Subcutaneous abdominal adipose tissue (tissue), 5 donors: Measurements from ENCODE around the gene ETFDH.

Experiments
- H3K27ac ChIP-seq: one replicate; pipeline ENCODE4 v1.7.0; 2013; ENCODE audit warnings: low read depth, mild to moderate bottlenecking, inconsistent platforms, low read length, moderate library complexity
- H3K27me3 ChIP-seq, 5 donors: one replicate each; pipeline ENCODE4 v1.7.0; 2013; ENCODE audit warnings: low read length in 5 of 5, inconsistent platforms in 1 of 5; ENCODE audit not compliant: control insufficient read depth in 5 of 5, insufficient read depth in 4 of 5
- H3K36me3 ChIP-seq, 5 donors: one replicate each; pipeline ENCODE4 v1.7.0; 2013; ENCODE audit warnings: low read length in 5 of 5; ENCODE audit not compliant: control insufficient read depth in 5 of 5, insufficient read depth in 5 of 5
- H3K4me1 ChIP-seq, 5 donors: one replicate each; pipeline ENCODE4 v1.7.0; 2013; ENCODE audit warnings: low read length in 5 of 5, mild to moderate bottlenecking in 3 of 5, moderate library complexity in 1 of 5; ENCODE audit not compliant: control insufficient read depth in 5 of 5, insufficient read depth in 5 of 5
- H3K4me3 ChIP-seq, 5 donors: one replicate each; pipeline ENCODE4 v1.7.0; 2013; ENCODE audit warnings: low read length in 5 of 5, low read depth in 1 of 5
- H3K9ac ChIP-seq, 5 donors: one replicate each; pipeline ENCODE4 v1.7.0; 2013; ENCODE audit warnings: low read length in 5 of 5, mild to moderate bottlenecking in 4 of 5, moderate library complexity in 3 of 5
- H3K9me3 ChIP-seq, 5 donors: one replicate each; pipeline ENCODE4 v1.7.0; 2013; ENCODE audit warnings: low read length in 5 of 5; ENCODE audit not compliant: control insufficient read depth in 5 of 5
- donor health status: healthy.
- donor health status: healthy.
- donor health status: healthy.
- donor health status: healthy.
- donor health status: healthy.

The ETFDH gene

DNA sequence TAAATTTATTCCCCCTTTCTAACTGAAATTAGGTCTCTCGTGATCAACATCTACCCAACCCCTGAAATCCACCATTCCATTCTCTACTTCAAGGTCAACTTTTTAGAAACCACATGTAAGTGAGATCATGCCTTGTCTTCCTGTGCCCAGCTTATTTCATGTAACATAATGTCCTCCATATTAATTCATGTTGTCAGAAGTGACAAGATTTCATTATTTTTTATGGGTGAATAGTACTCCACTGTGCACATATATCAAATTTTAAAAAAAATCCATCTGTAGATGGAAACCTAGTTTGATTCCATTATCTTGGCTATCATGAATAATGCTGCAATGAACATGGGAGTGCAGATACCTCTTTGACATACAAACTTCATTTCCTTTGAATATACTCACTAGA, 49.6 kb downstream of the ETFDH start:
- Histone ChIP-seq H3K27ac (no peak overlapping the region), H3K9me3 (no peaks in the 10 kb centered on the region), H3K27me3 (no peaks in the 10 kb centered on the region), H3K36me3 (peaks cover 23 to 40% (median 25%) of the 10 kb centered on the region in 5 donors), H3K4me3 (peak overlapping the region in 1 of 5 donors; percentile 80), H3K9ac (no peak overlapping the region), H3K4me1 (peaks cover 3 to 22% (median 18%) of the 10 kb centered on the region in 5 donors)

DNA sequence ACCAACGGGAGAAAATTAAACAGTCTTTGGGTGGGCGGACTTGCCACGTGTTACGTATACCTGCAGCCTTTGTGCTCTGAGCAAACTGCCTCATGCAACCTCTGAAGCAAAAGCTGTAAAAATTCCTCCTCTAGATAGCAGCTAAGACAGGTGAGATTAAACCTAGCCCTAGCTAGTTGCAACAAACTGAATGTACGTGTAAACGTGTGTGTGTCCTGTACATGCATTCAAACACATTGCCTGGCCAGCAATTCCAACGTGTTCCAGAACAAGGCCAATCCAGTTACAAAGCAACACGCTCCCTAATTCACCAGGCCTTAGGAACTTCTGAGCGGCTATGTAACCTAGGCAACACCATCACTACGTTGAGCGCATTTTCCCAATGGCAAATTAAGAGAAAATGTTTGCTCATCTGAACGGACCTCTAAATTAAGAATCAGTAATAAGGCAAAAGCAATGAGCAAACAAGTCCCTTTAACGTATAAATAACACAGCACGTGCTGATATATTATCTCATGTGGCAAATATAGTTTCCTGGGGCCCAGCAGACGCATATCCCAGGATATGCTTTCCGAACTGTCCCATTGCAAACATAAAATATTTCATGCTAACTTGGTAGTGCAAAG, 50.3 kb downstream of the ETFDH start:
- Histone ChIP-seq H3K4me1 (peaks cover 3 to 22% (median 18%) of the 10 kb centered on the region in 5 donors), H3K27ac (peak overlapping the region; percentile 99), H3K27me3 (no peaks in the 10 kb centered on the region), H3K36me3 (peaks cover 20 to 34% (median 23%) of the 10 kb centered on the region in 5 donors), H3K9ac (peak overlapping the region; percentile 91 to 98 (median 96)), H3K9me3 (no peaks in the 10 kb centered on the region), H3K4me3 (peak overlapping the region; percentile 80 to 95 (median 92))

- Histone ChIP-seq H3K4me1 (peaks cover 3 to 22% (median 18%) of the 10 kb centered on the region in 5 donors), H3K27ac (peak within 1 kb of the TSS; percentile 99), H3K4me3 (peak within 1 kb of the TSS; percentile 80 to 95 (median 92)), H3K9me3 (no peaks in the 10 kb centered on the region), H3K27me3 (no peaks in the 10 kb centered on the region), H3K9ac (peak within 1 kb of the TSS; percentile 91 to 98 (median 96)), H3K36me3 (peaks cover 13 to 27% (median 16%) of the 10 kb centered on the region in 5 donors)
These were observed 51.1 kb downstream of the ETFDH start, which contains the start of gene PPID for GRCh38 chr4:158722917-158723793. Gene PPID, minus strand, starts transcription at chr4:158723396. Its CDS starts 108 bp downstream, at chr4:158723288.

GRCh38 chr4:158724637-158725036, 52.5 kb downstream of the ETFDH start:
- H3K36me3 ChIP-seq, result peaks cover 4 to 12% (median 7%) of the 10 kb centered on the region in 5 donors
- H3K9ac ChIP-seq, result no peak overlapping the region
- peaks cover 3 to 19% (median 16%) of the 10 kb centered on the region in 5 donors for H3K4me1 ChIP-seq
- no peak overlapping the region for H3K27ac ChIP-seq
- no peaks in the 10 kb centered on the region for H3K27me3 ChIP-seq
- H3K4me3 ChIP-seq, result no peak overlapping the region
- H3K9me3 ChIP-seq, result no peaks in the 10 kb centered on the region

GRCh38 chr4:158726633-158727032, 54.5 kb downstream of the ETFDH start:
- no peaks in the 10 kb centered on the region for H3K36me3 ChIP-seq
- H3K9me3 ChIP-seq, result no peaks in the 10 kb centered on the region
- no peak overlapping the region for H3K9ac ChIP-seq
- H3K27me3 ChIP-seq, result no peaks in the 10 kb centered on the region
- H3K27ac ChIP-seq, result no peak overlapping the region
- H3K4me3 ChIP-seq, result no peak overlapping the region
- peaks cover 3 to 16% (median 13%) of the 10 kb centered on the region in 5 donors for H3K4me1 ChIP-seq

GRCh38 chr4:158728236-158728635, 56.1 kb downstream of the ETFDH start:
- no peak overlapping the region for H3K9ac ChIP-seq
- no peak overlapping the region for H3K4me3 ChIP-seq
- no peaks in the 10 kb centered on the region for H3K9me3 ChIP-seq
- H3K27ac ChIP-seq, result no peak overlapping the region
- H3K4me1 ChIP-seq, result peaks cover 0 to 5% (median 3%) of the 10 kb centered on the region in 5 donors
- H3K36me3 ChIP-seq, result no peaks in the 10 kb centered on the region
- H3K27me3 ChIP-seq, result no peaks in the 10 kb centered on the region

- Histone ChIP-seq H3K9ac (no peak overlapping the region), H3K27ac (no peak overlapping the region), H3K9me3 (no peaks in the 10 kb centered on the region), H3K27me3 (no peaks in the 10 kb centered on the region), H3K4me3 (no peak overlapping the region), H3K36me3 (no peaks in the 10 kb centered on the region), H3K4me1 (peaks cover 0 to 3% (median 0%) of the 10 kb centered on the region in 5 donors)
These were observed 57.8 kb downstream of the ETFDH start for GRCh38 chr4:158729716-158730559.

DNA sequence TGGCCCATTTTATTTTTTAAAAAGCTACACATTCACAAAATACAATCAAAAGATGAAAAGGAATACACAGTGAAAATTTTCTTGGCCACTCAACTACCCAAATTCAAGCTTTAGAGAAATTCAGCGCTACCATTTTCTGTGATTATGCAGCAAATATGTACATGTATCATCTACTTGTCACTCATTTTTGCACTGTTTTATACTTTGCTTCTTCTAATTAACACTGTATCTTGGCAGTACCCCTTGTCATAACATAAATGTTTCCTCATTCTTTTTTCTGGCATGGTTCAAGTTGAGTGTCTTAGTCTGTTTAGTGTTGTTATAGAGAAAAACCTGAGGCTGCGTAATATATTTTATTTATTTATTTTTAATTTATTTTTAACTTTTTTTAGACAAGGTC, 66.8 kb downstream of the ETFDH start:
- Histone ChIP-seq H3K4me3 (no peak overlapping the region), H3K36me3 (no peaks in the 10 kb centered on the region), H3K27me3 (no peaks in the 10 kb centered on the region), H3K4me1 (no peaks in the 10 kb centered on the region), H3K9ac (no peak overlapping the region), H3K27ac (no peak overlapping the region), H3K9me3 (no peaks in the 10 kb centered on the region)

DNA sequence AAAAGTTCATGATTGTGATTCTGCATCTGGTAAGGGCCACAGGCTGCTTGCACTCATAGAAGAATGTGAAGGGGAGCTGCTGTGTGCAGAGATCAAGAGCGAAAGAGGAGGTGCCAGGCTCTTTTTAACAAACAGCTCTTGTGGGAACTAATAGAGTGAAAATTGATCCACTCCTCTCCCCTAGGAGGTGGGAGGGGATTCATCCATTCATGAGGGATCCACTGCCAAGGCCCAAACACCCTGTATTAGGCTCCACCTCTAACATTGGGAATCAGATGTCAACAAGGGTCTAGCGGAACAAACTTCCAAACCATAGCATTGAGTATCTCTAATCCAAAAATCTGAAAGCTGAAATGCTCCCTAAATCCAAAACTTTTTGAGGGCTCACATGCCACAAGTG, 67.5 kb downstream of the ETFDH start:
- no peaks in the 10 kb centered on the region for H3K9me3 ChIP-seq
- no peak overlapping the region for H3K27ac ChIP-seq
- H3K27me3 ChIP-seq, result no peaks in the 10 kb centered on the region
- H3K36me3 ChIP-seq, result no peaks in the 10 kb centered on the region
- no peak overlapping the region for H3K4me3 ChIP-seq
- no peak overlapping the region for H3K9ac ChIP-seq
- no peaks in the 10 kb centered on the region for H3K4me1 ChIP-seq
